GM12891 (cell line): Measurements from ENCODE around the gene TBX4.

Experiments
- PAX5 ChIP-seq: IDR thresholded peaks from 2 replicates; pipeline ENCODE4 v1.6.1; 2011; ENCODE audit warnings: low read length, moderate library complexity, mild to moderate bottlenecking; ENCODE audit not compliant: insufficient read depth, severe bottlenecking
- POLR2A ChIP-seq: IDR thresholded peaks from 2 replicates; pipeline ENCODE4 v1.6.1; 2011; ENCODE audit warnings: low read depth, low read length, control low read depth
- POLR2AphosphoS5 ChIP-seq: IDR thresholded peaks from 2 replicates; pipeline ENCODE4 v1.6.1; 2011; ENCODE audit warnings: low read depth, low read length, control low read depth
- POU2F2 ChIP-seq: IDR thresholded peaks from 2 replicates; pipeline ENCODE4 v1.6.1; 2011; ENCODE audit warnings: low read depth, mild to moderate bottlenecking, control low read depth, low read length, moderate library complexity
- SPI1 ChIP-seq: IDR thresholded peaks from 2 replicates; pipeline ENCODE4 v1.6.1; 2011; ENCODE audit warnings: low read depth, low read length, control low read depth
- TAF1 ChIP-seq: IDR thresholded peaks from 2 replicates; pipeline ENCODE4 v1.6.1; 2011; ENCODE audit warnings: low read depth, low read length, control low read depth

DNA sequence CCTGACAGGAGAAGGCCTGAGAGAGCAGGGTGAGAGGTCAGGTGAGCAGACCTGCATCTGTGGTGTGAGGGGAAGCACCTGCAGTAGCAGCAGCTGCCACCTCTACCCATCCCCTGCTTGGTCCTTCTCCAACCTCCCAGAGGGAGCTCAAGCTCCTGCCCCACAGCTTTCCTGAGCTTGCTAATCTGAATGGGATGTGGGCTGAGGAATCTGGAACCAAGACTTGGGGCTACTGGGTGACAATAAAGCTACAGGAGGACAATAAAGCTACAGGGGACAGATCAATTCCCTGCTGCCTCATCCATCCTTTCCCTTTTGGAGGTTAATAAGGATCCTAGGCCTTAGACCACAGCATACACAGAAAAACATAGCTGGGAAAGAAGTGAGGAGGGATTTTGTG is 4.9 kb upstream of the TBX4 start:
- TF ChIP-seq POLR2AphosphoS5 (no peak), POLR2A (no peak), TAF1 (no peak), POU2F2 (no peak), SPI1 (no peak), PAX5 (no peak)
